Measurements from ENCODE around the gene DLST.

The DLST gene

DNA sequence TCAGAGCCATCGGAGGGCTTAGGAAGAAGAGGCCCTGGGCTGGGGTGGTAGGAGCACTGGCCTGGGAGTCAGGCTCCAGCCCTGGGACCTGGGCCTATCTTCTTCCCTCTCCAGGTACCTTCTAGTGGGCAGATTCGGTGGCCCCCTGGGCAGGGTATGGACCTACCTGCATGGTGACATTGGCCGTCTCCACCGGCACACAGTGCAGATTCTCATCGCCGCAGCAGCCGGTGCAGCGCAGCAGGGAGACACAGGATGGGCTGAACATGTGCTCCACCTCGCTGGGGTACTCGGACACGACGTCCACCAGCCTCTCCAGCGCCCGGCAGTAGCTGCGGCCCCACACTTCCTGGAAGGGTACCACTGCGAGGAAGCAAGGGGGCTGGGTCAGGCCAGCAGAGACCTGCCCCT lies 67.5 kb downstream of the DLST start:
- Histone ChIP-seq H3K27me3 (no peaks in the 10 kb centered on the region), H3K36me3 (no peaks in the 10 kb centered on the region), H3K4me1 (peaks cover 8% of the 10 kb centered on the region), H3K4me3 (ENCODE audit: low read depth, low read length) (no peak overlapping the region), H3K9me3 (no peaks in the 10 kb centered on the region)
- TF ChIP-seq, protein P1, sequence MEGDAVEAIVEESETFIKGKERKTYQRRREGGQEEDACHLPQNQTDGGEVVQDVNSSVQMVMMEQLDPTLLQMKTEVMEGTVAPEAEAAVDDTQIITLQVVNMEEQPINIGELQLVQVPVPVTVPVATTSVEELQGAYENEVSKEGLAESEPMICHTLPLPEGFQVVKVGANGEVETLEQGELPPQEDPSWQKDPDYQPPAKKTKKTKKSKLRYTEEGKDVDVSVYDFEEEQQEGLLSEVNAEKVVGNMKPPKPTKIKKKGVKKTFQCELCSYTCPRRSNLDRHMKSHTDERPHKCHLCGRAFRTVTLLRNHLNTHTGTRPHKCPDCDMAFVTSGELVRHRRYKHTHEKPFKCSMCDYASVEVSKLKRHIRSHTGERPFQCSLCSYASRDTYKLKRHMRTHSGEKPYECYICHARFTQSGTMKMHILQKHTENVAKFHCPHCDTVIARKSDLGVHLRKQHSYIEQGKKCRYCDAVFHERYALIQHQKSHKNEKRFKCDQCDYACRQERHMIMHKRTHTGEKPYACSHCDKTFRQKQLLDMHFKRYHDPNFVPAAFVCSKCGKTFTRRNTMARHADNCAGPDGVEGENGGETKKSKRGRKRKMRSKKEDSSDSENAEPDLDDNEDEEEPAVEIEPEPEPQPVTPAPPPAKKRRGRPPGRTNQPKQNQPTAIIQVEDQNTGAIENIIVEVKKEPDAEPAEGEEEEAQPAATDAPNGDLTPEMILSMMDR (IDR thresholded peaks at IDR 0.05; ENCODE audit: low read depth, low read length), result no peak
- DNase-seq, result no peak

DNA sequence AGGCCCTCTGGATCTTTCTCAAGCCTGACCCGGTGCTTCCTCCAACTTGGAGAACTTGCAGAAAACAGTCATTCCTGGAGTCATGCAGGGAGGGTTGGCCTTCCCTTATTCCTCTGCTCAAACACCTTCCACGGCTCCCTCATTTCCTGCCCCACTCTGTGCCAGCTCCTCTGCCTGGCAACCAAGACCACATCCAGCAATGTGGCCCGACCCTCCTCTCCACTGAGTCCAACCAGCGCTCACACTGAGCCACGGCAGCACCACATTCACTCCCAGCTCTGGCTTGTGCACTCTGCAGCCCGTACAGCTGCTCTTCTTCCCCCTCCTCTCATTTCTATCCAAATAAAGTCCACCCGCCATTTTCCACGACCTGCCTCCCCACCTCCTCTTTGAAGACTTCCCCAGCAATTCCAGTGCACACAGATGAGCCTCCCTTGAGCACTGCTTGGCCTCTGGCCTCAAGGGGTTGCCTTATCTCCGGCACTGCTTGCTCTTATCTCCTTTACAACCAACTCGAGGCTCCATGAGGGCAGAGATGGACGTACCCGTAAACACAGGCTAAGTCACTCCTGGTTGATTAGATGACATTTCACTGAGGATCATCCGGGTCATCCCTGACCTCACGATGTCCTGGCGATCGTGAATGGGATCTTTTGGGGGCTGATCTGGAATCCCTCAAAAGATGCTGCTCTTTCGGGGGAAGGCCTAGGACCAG lies 68.3 kb downstream of the DLST start:
- Histone ChIP-seq H3K36me3 (no peaks in the 10 kb centered on the region), H3K4me3 (ENCODE audit: low read depth, low read length) (no peak overlapping the region), H3K27me3 (no peaks in the 10 kb centered on the region), H3K4me1 (peaks cover 8% of the 10 kb centered on the region), H3K9me3 (no peaks in the 10 kb centered on the region)
- DNase-seq, result no peak
- TF ChIP-seq, protein P1 (IDR thresholded peaks at IDR 0.05; ENCODE audit: low read depth, low read length), result no peak

DNA sequence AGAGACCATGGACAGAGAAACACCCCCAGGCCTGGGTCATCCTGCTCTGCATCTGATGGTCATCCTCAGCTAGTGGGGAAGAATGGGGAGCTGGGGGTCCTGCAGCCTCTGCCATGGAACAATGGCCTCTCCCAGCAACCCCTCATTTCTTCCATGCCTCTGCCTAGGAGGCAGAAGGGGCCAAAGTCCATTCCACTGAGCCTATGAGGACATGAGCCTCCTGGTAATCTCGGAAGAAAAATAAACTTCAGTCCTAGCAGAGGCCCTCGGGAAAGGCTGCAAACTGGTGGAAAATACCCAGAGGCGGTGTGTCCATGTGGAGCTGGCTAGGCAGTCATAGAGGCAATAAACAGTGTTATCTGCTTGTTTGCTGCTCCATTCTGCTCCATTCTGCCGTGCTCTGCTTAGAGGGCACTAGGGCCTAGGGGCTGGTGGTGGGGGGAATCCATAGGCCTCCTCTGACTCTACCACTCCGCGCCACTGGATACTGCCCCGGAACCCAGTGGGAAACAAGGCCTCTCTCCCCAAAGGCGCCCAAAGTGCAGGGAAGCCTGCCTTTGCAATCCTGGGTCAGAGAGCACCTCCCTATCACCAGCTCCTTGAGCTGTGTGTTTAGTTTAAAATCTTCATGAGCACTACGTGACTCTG lies 69.2 kb downstream of the DLST start:
- Histone ChIP-seq H3K4me3 (ENCODE audit: low read depth, low read length) (no peak overlapping the region), H3K36me3 (no peaks in the 10 kb centered on the region), H3K27me3 (no peaks in the 10 kb centered on the region), H3K9me3 (no peaks in the 10 kb centered on the region), H3K4me1 (peaks cover 8% of the 10 kb centered on the region)
- DNase-seq, result no peak
- TF ChIP-seq, protein P1 (IDR thresholded peaks at IDR 0.05; ENCODE audit: low read depth, low read length), result no peak

DNA sequence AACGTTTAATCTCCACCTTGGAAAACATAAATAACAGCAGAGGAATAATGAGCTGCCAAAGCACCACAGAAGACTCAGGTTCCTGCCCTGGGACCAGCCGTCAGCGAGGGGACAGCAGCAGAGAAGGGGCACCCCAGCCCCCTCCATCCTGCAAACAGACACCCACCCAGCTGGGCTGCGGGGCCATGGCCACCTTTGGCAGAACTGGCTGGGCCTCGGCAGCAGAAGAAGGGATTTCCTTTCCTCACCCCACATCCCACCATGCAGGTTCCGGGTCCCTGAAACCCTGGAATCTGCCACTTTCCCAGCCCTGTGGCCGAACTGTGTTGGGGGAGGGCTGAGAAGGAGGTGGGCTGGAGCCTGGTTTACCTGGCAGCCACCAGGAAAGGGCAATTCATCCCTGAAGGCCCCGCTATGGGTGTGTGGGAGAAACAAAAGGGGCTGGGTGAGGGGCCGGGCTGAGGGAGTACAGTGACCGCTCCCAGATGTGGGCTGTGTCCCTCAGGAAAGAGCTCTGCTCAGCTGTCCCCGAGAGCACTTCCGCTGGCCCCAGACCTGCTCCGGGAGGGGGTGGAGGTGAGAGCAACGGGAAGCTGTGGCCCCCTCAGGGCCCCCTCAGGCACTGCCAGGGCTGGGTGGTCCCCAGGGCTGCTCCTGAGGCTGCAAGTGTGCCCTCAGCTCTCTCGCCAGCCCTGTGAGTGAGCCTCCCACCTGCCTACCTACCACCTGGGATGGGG lies 69.9 kb downstream of the DLST start:
- no peak for DNase-seq
- no peak overlapping the region for H3K4me3 ChIP-seq (ENCODE audit: low read depth, low read length)
- no peaks in the 10 kb centered on the region for H3K9me3 ChIP-seq
- H3K4me1 ChIP-seq, result peaks cover 6% of the 10 kb centered on the region
- TF ChIP-seq, protein P1 (IDR thresholded peaks at IDR 0.05; ENCODE audit: low read depth, low read length), result no peak
- no peaks in the 10 kb centered on the region for H3K36me3 ChIP-seq
- H3K27me3 ChIP-seq, result no peaks in the 10 kb centered on the region

DNA sequence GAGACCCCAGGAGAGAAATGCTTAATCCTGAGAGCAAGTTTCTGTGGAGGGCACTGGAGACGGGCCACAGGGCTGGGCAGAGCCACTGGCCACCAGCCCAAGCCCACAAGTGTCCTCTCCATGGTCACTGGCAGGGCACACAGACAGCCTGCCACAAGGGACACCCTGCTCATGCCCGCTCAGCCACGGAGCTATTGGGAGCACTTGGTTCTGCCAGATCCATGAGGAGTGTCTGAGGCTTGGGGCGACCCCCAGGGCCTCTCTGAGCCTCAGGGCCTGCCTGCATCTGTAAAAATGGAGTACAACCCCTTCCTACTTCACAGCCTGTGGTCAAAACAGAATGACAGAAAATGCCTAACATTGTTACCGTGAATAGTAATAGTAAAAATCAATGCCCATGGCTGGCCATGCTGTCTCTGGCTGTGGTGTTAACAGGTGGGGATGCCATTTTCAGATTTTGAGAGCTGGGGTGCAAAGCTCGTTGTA lies 70.5 kb downstream of the DLST start:
- no peaks in the 10 kb centered on the region for H3K36me3 ChIP-seq
- H3K9me3 ChIP-seq, result no peaks in the 10 kb centered on the region
- DNase-seq, result no peak
- no peak overlapping the region for H3K4me3 ChIP-seq (ENCODE audit: low read depth, low read length)
- peaks cover 4% of the 10 kb centered on the region; the same call in 1 of the 2 replicates for H3K4me1 ChIP-seq
- no peaks in the 10 kb centered on the region for H3K27me3 ChIP-seq
- TF ChIP-seq, protein P1 (IDR thresholded peaks at IDR 0.05; ENCODE audit: low read depth, low read length), result no peak
